Measurements from ENCODE around the gene GNAQ. TPM values are rescaled to one million over a fixed set of nuclear protein-coding genes. Genes with fewer than 3 reads are reported as not detected.

The GNAQ gene
- total RNA-seq (47.9 and 57.5 TPM in 2 replicates), polyA plus RNA-seq (25.7 and 27.3 TPM in 2 replicates)

GRCh38 chr9:78031444-78031892 lies at the start of gene GNAQ:
Gene GNAQ, minus strand, starts transcription at chr9:78031811. Its CDS starts 576 bp downstream, at chr9:78031235.
- Histone ChIP-seq H3K4me1 (ENCODE audit: insufficient read depth) (peaks cover 43% of the 10 kb centered on the region), H3K36me3 (replicated peaks; ENCODE audit: insufficient read depth, low read depth) (no peaks in the 10 kb centered on the region), H2AFZ (peak within 1 kb of the TSS; percentile 47), H3K4me2 (peak within 1 kb of the TSS; percentile 84), H3K9me2 (replicated peaks; ENCODE audit: insufficient read depth) (no peaks in the 10 kb centered on the region), H3K9me3 (ENCODE audit: low read depth) (no peaks in the 10 kb centered on the region), H3K79me2 (peaks cover 54% of the 10 kb centered on the region), H3K4me3 (peak within 1 kb of the TSS; percentile 80), H4K20me1 (ENCODE audit: insufficient read depth, poor library complexity, severe bottlenecking) (peaks cover 20% of the 10 kb centered on the region), H3K27ac (peak within 1 kb of the TSS; percentile 96), H3K27me3 (no peaks in the 10 kb centered on the region)
- DNase-seq (ENCODE audit: low spot score): peak; percentile 67
- TF ChIP-seq CTCF (IDR thresholded peaks at IDR 0.05; ENCODE audit: poor library complexity) (no peak), EZH2 (IDR thresholded peaks at IDR 0.05; ENCODE audit: borderline replicate concordance) (no peak), EZH2phosphoT487 (IDR thresholded peaks at IDR 0.05; ENCODE audit: low read depth, severe bottlenecking, unreplicated experiment) (no peak)
- 0% methylated on average over 1 of the region's 79 CpGs for WGBS (ENCODE audit: low lambda C conversion rate, missing lambda C conversion rate)

GRCh38 chr9:78074385-78075291 lies 43.0 kb upstream of the GNAQ start:
- Histone ChIP-seq H4K20me1 (ENCODE audit: insufficient read depth, poor library complexity, severe bottlenecking) (no peaks in the 10 kb centered on the region), H2AFZ (no peak overlapping the region), H3K4me1 (ENCODE audit: insufficient read depth) (no peaks in the 10 kb centered on the region), H3K27me3 (no peaks in the 10 kb centered on the region), H3K36me3 (replicated peaks; ENCODE audit: insufficient read depth, low read depth) (no peaks in the 10 kb centered on the region), H3K27ac (no peak overlapping the region), H3K9me2 (replicated peaks; ENCODE audit: insufficient read depth) (no peaks in the 10 kb centered on the region), H3K4me3 (no peak overlapping the region), H3K4me2 (no peak overlapping the region), H3K9me3 (ENCODE audit: low read depth) (no peaks in the 10 kb centered on the region), H3K79me2 (no peaks in the 10 kb centered on the region)
- 65% methylated on average over 4 of the region's 4 CpGs for WGBS (ENCODE audit: low lambda C conversion rate, missing lambda C conversion rate)
- DNase-seq (ENCODE audit: low spot score): no peak
- TF ChIP-seq EZH2phosphoT487 (IDR thresholded peaks at IDR 0.05; ENCODE audit: low read depth, severe bottlenecking, unreplicated experiment) (no peak), EZH2 (IDR thresholded peaks at IDR 0.05; ENCODE audit: borderline replicate concordance) (no peak), CTCF (IDR thresholded peaks at IDR 0.05; ENCODE audit: poor library complexity) (no peak)

GRCh38 chr9:78073722-78074121 lies 42.1 kb upstream of the GNAQ start:
- Histone ChIP-seq H3K79me2 (no peaks in the 10 kb centered on the region), H3K9me3 (ENCODE audit: low read depth) (no peaks in the 10 kb centered on the region), H3K4me1 (ENCODE audit: insufficient read depth) (no peaks in the 10 kb centered on the region), H3K27ac (no peak overlapping the region), H3K4me2 (no peak overlapping the region), H3K27me3 (no peaks in the 10 kb centered on the region), H2AFZ (no peak overlapping the region), H3K4me3 (no peak overlapping the region), H4K20me1 (ENCODE audit: insufficient read depth, poor library complexity, severe bottlenecking) (no peaks in the 10 kb centered on the region), H3K36me3 (replicated peaks; ENCODE audit: insufficient read depth, low read depth) (no peaks in the 10 kb centered on the region), H3K9me2 (replicated peaks; ENCODE audit: insufficient read depth) (no peaks in the 10 kb centered on the region)
- no peak for DNase-seq (ENCODE audit: low spot score)
- TF ChIP-seq EZH2phosphoT487 (IDR thresholded peaks at IDR 0.05; ENCODE audit: low read depth, severe bottlenecking, unreplicated experiment) (no peak), CTCF (IDR thresholded peaks at IDR 0.05; ENCODE audit: poor library complexity) (no peak), EZH2 (IDR thresholded peaks at IDR 0.05; ENCODE audit: borderline replicate concordance) (no peak)
- WGBS (ENCODE audit: low lambda C conversion rate, missing lambda C conversion rate): 78% methylated on average over 8 of the region's 8 CpGs
